GM19463 (cell line): ENCODE measurements around the gene PTPRD.

ENCODE experiments used
- ATAC-seq: cut with Tn5 transposase; IDR thresholded peaks from one replicate; pipeline ENCODE4 v1.9.1; 2021; ENCODE audit warnings: mild to moderate bottlenecking, moderate library complexity; ENCODE audit not compliant: unreplicated experiment

Gene PTPRD

GRCh38 chr9:8514760-8515159 is 2098.0 kb downstream of the PTPRD start:
- ATAC-seq = no peak

- ATAC-seq = no peak
These were observed 2104.0 kb downstream of the PTPRD start for GRCh38 chr9:8508671-8509290.

GRCh38 chr9:8494571-8494970 is 2118.2 kb downstream of the PTPRD start:
- no peak for ATAC-seq

- ATAC-seq = no peak
These were observed 2120.1 kb downstream of the PTPRD start for GRCh38 chr9:8492679-8493078.

- no peak for ATAC-seq
These were observed 2120.8 kb downstream of the PTPRD start for GRCh38 chr9:8492024-8492423.

GRCh38 chr9:8491563-8491962 is 2121.2 kb downstream of the PTPRD start:
- no peak for ATAC-seq

GRCh38 chr9:8489835-8490234 is 2123.0 kb downstream of the PTPRD start:
- ATAC-seq = no peak

GRCh38 chr9:8486095-8486494 is 2126.7 kb downstream of the PTPRD start:
- no peak for ATAC-seq

- ATAC-seq = no peak
These were observed 2128.1 kb downstream of the PTPRD start for GRCh38 chr9:8484597-8485191.

GRCh38 chr9:8477450-8477849 is 2135.4 kb downstream of the PTPRD start:
- ATAC-seq = no peak

GRCh38 chr9:8474937-8475336 is 2137.9 kb downstream of the PTPRD start:
- ATAC-seq = no peak

- no peak for ATAC-seq
These were observed 2139.4 kb downstream of the PTPRD start for GRCh38 chr9:8473244-8474020.

GRCh38 chr9:8468045-8468637 is 2144.7 kb downstream of the PTPRD start:
- ATAC-seq = no peak

- no peak for ATAC-seq
These were observed 2155.0 kb downstream of the PTPRD start for GRCh38 chr9:8457816-8458215.

- no peak for ATAC-seq
These were observed 2155.7 kb downstream of the PTPRD start for GRCh38 chr9:8457055-8457454.

GRCh38 chr9:8456344-8456743 is 2156.5 kb downstream of the PTPRD start:
- no peak for ATAC-seq

- no peak for ATAC-seq
These were observed 2161.8 kb downstream of the PTPRD start for GRCh38 chr9:8450810-8451545.

- ATAC-seq = no peak
These were observed 2164.6 kb downstream of the PTPRD start for GRCh38 chr9:8448226-8448625.

- no peak for ATAC-seq
These were observed 2165.2 kb downstream of the PTPRD start for GRCh38 chr9:8447601-8448000.

GRCh38 chr9:8437876-8438275 is 2174.9 kb downstream of the PTPRD start:
- ATAC-seq = no peak

- no peak for ATAC-seq
These were observed 2175.5 kb downstream of the PTPRD start for GRCh38 chr9:8437259-8437658.
